Thymus (tissue), 11 donors: Measurements from ENCODE around the gene HOXB6. TPM values are rescaled to one million over a fixed set of nuclear protein-coding genes. Genes with fewer than 3 reads are reported as not detected.

Source experiments
- DNase-seq, 9 donors: peaks; one replicate each; pipeline ENCODE4 v3.0.0-alpha.2; 2013; ENCODE audit warnings: low spot score in 9 of 9, low read depth in 6 of 9, missing footprints in 1 of 9
- H3K27ac ChIP-seq, 2 donors: one replicate each; pipeline ENCODE4 v1.5.1; 2013; ENCODE audit warnings: control low read depth in 1 of 2, low read depth in 1 of 2, low read length in 1 of 2, mild to moderate bottlenecking in 1 of 2, moderate library complexity in 1 of 2
- H3K27me3 ChIP-seq, 2 donors: one replicate each; pipeline ENCODE4 v1.5.1; 2013; ENCODE audit warnings: low read length in 1 of 2; ENCODE audit not compliant: control insufficient read depth in 2 of 2, insufficient read depth in 1 of 2
- H3K36me3 ChIP-seq, 2 donors: one replicate each; pipeline ENCODE4 v1.5.1; 2013; ENCODE audit warnings: low read length in 1 of 2, mild to moderate bottlenecking in 1 of 2, moderate library complexity in 1 of 2; ENCODE audit not compliant: control insufficient read depth in 2 of 2, insufficient read depth in 2 of 2
- H3K4me1 ChIP-seq, 2 donors: one replicate each; pipeline ENCODE4 v1.5.1; 2013; ENCODE audit warnings: low read length in 2 of 2; ENCODE audit not compliant: control insufficient read depth in 2 of 2, insufficient read depth in 2 of 2
- H3K4me3 ChIP-seq, 2 donors: one replicate each; pipeline ENCODE4 v1.5.1; 2013; ENCODE audit warnings: low read length in 2 of 2, control low read depth in 1 of 2, mild to moderate bottlenecking in 1 of 2
- H3K9me3 ChIP-seq, 2 donors: one replicate each; pipeline ENCODE4 v1.5.1; 2013; ENCODE audit warnings: low read length in 1 of 2, mild to moderate bottlenecking in 1 of 2; ENCODE audit not compliant: control insufficient read depth in 2 of 2, insufficient read depth in 1 of 2
- WGBS: extraction: QIAGEN DNeasy Blood & Tissue Kit; methylation state at CpG from one replicate; pipeline ENCODE4 v1.1.7; 2013; 5-methylcytosine and 5-hydroxymethylcytosine counted together
- polyA plus RNA-seq: library from polyadenylated mRNA; stranded (reverse); fragments of 200-250 nt; gene quantifications from one replicate; pipeline ENCODE4 v1.2.3, GENCODE V29; 2013
- total RNA-seq: library from RNA; stranded (reverse); fragments of 120-200 nt; gene quantifications from one replicate; pipeline ENCODE4 v1.2.4, GENCODE V29; 2013
- donor health status: healthy.

Gene HOXB6
- total and polyA plus RNA-seq, 2 donors = 0.19 to 1.0 TPM

DNA sequence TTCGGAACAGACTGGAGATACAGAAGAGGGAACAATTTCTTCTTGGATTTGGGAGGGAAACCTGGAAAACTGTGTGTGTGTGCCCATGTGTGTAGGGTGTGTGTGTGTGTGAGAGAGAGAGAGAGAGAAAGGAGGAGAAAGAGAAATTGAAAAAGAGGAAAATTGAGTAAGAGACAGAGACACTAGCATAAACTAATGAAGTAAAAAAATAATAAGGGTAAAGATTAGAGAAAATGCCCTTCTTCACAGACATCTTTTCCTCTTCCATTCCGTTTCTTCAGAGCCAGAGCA lies 46.0 kb downstream of the HOXB6 start:
- peaks cover 16 to 60% of the 10 kb centered on the region in 2 donors for H3K27me3 ChIP-seq
- H3K36me3 ChIP-seq = no peaks in the 10 kb centered on the region
- H3K4me1 ChIP-seq = peaks cover 0 to 15% of the 10 kb centered on the region in 2 donors
- no peak for DNase-seq
- H3K27ac ChIP-seq = no peak overlapping the region
- 97% methylated on average over 2 of the region's 2 CpGs for WGBS
- H3K9me3 ChIP-seq = no peaks in the 10 kb centered on the region
- H3K4me3 ChIP-seq = no peak overlapping the region

DNA sequence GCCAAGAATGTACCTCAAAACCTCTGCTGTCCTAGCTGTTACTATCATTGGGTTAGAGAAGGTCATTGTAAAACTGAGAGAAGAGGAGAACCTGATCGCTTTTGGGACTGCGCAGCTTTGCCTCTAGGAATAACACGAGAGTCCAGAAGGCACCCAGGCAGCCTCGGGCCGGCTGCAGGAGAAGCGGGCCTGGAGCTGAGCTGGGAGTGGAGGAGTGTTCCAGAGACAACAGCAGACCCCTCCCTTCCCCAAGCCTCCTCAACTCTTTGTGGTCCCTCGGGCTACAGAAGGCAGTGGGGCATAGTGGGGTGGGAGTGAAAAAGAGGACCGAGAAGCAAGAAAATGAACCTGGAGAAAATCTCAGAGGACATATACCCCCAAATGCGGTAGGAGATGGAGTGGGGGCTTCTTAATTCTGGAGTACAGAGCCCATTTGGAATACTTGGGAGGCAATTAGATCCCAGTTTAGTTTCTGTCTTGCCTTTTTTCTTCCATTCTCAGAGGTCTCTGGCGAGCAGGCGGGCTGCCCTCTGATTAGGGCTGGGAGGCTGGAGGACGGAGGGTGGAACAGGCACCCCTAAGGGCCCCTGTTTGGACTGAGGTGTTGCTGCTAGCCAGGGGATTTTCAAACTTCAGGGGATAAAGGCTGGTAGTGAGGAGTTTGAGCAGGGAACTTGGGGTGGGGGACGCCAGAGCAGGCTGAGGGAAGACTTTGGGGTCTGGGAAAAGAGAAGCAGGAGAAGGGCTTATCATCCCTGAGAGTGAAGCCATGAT lies 46.5 kb downstream of the HOXB6 start:
- Histone ChIP-seq H3K4me3 (no peak overlapping the region), H3K9me3 (no peaks in the 10 kb centered on the region), H3K36me3 (no peaks in the 10 kb centered on the region), H3K27me3 (peaks cover 16 to 55% of the 10 kb centered on the region in 2 donors), H3K27ac (no peak overlapping the region), H3K4me1 (peaks cover 0 to 14% of the 10 kb centered on the region in 2 donors)
- no peak for DNase-seq
- WGBS = 95% methylated on average over 13 of the region's 13 CpGs

DNA sequence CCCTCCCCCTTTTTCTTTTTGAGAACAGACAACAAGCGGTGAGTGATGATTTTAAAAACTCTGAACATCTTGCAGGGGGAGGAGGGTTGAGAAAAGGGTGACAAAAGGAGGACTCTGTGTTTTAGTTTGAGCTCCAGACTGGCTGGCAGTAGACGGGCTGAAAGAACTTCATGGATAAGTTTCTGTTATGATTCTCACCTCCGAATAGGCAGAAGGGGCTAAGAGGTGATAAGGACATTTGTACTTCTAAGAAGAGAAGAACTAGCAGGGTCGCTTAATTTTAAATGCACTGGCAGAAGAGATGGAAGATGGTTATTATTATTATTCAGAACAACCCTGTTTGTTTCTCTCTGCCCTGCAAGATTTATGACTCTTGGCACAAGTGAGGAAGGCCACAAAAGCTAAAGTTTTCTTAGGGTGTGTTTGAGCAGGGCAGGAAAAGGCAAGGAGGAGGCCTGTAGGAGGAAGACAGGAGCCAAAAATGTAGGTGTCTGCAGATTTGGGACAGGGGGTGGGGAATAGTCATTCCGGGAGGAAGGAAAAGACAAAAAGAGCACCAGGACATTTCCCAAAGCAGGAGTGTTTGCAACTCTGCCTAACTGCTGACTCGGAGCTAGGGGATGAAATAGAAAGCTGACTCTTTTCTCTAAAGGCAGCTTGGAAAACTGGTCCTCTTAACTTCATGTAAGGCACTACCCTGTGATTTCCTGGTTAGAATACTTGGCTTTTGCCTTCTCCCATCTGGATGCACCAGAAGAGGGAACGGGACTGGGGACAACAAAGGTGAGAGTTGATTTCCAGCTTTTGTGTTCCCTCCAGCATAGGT lies 48.0 kb downstream of the HOXB6 start:
- H3K36me3 ChIP-seq = no peaks in the 10 kb centered on the region
- no peak for DNase-seq
- peaks cover 0 to 14% of the 10 kb centered on the region in 2 donors for H3K4me1 ChIP-seq
- peaks cover 16 to 50% of the 10 kb centered on the region in 2 donors for H3K27me3 ChIP-seq
- WGBS = 94% methylated on average over 7 of the region's 7 CpGs
- H3K4me3 ChIP-seq = no peak overlapping the region
- H3K9me3 ChIP-seq = no peaks in the 10 kb centered on the region
- H3K27ac ChIP-seq = no peak overlapping the region

- H3K4me3 ChIP-seq = no peak overlapping the region
- no peak for DNase-seq
- no peak overlapping the region for H3K27ac ChIP-seq
- peaks cover 0 to 9% of the 10 kb centered on the region in 2 donors for H3K4me1 ChIP-seq
- H3K9me3 ChIP-seq = no peaks in the 10 kb centered on the region
- WGBS = 86% methylated on average over 5 of the region's 5 CpGs
- H3K27me3 ChIP-seq = peaks cover 16 to 50% of the 10 kb centered on the region in 2 donors
- H3K36me3 ChIP-seq = no peaks in the 10 kb centered on the region
Observed at GRCh38 chr17:48556229-48556575, 48.6 kb downstream of the HOXB6 start.

DNA sequence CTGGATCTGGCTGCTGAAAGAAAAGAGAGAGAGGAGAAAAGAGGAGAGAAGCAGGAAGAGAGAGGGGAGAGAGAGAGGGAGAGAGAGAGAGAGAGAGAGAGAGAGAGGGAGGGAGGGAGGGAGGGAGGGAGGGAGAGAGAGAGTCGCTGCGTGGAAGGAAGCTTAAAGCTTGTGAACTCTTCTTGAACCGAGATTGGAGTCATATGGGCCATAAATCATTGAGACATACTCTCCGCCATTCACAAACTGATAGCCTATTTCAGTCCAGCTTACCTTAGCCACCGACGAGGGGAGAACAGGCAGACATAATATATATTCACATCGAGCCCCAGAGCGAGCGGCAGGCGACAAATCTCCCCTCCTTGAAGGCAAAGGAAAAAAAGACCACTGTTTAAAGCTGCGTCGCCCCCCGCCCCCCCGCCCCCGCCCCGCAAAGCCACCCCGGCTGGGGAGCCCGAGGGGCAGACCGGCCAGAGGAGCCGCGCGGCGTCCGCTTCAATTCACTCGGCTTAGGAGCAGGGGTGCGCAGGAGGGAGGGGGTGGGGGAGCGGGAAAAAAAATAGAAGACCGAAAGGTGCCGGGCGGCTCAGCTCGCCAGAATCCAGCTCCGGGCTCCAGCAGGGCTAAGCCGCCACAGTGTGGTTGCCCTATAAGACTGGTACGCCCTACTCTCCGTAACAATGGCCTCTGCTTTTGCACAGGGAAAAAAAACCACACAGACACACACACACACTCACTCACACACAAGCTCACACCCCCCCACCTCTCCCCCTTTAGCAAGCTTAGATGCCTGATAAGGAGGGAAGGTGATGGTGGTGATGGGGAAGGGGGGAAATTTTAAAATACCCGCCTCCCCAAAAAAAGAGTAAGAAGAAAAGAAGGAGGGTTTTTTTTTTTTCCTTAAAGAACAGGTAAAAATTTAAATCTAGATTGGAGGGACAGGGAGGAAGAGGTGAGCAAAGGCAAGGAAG lies 49.2 kb downstream of the HOXB6 start:
- DNase-seq = peak in 1 of 9 donors; percentile 51
- H3K4me3 ChIP-seq = peak overlapping the region; percentile 18 to 36
- H3K9me3 ChIP-seq = no peaks in the 10 kb centered on the region
- H3K27me3 ChIP-seq = peaks cover 16 to 51% of the 10 kb centered on the region in 2 donors
- peaks cover 0 to 9% of the 10 kb centered on the region in 2 donors for H3K4me1 ChIP-seq
- whole genome bisulfite sequencing = 5% methylated on average over 36 of the region's 36 CpGs
- no peak overlapping the region for H3K27ac ChIP-seq
- no peaks in the 10 kb centered on the region for H3K36me3 ChIP-seq

- peaks cover 16 to 53% of the 10 kb centered on the region in 2 donors for H3K27me3 ChIP-seq
- WGBS = 86% methylated on average over 44 of the region's 44 CpGs
- H3K9me3 ChIP-seq = no peaks in the 10 kb centered on the region
- H3K4me3 ChIP-seq = no peak overlapping the region
- H3K36me3 ChIP-seq = peaks cover 0 to 4% of the 10 kb centered on the region in 2 donors
- peaks cover 0 to 9% of the 10 kb centered on the region in 2 donors for H3K4me1 ChIP-seq
- H3K27ac ChIP-seq = no peak overlapping the region
- DNase-seq = peak in 1 of 9 donors; percentile 16
Observed at GRCh38 chr17:48554412-48555257, 50.2 kb downstream of the HOXB6 start.

- Histone ChIP-seq H3K4me3 (no peak overlapping the region), H3K27me3 (peaks cover 18 to 53% of the 10 kb centered on the region in 2 donors), H3K9me3 (no peaks in the 10 kb centered on the region), H3K27ac (no peak overlapping the region), H3K36me3 (peaks cover 0 to 4% of the 10 kb centered on the region in 2 donors), H3K4me1 (peaks cover 0 to 11% of the 10 kb centered on the region in 2 donors)
- 97% methylated on average over 1 of the region's 1 CpG for WGBS
- DNase-seq = no peak
Observed at GRCh38 chr17:48553826-48554225, 51.0 kb downstream of the HOXB6 start.

DNA sequence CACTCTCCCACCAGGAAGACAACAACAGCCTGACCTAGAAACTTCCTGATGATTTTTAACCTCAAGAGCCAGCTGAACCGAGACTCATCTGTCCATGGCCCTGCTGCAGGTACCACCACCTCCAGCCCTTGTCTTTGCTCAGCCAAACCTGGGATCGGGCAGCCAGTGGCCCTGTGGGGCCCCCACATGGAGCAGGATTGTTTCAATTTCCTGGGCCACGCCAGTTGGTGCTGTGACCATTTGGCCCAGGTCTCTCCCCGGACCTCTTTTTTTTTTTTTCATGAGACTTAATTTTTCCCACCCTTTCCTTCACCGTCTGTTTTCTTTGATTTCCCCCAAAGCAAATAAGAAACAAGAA lies 51.6 kb downstream of the HOXB6 start:
- peaks cover 0 to 17% of the 10 kb centered on the region in 2 donors for H3K4me1 ChIP-seq
- H3K4me3 ChIP-seq = no peak overlapping the region
- H3K27me3 ChIP-seq = peaks cover 18 to 48% of the 10 kb centered on the region in 2 donors
- H3K36me3 ChIP-seq = peaks cover 0 to 4% of the 10 kb centered on the region in 2 donors
- H3K27ac ChIP-seq = no peak overlapping the region
- WGBS = 96% methylated on average over 5 of the region's 5 CpGs
- H3K9me3 ChIP-seq = no peaks in the 10 kb centered on the region
- no peak for DNase-seq
